ENCODE data around the gene KCNQ1. TPM values are rescaled to one million over a fixed set of nuclear protein-coding genes. Genes with fewer than 3 reads are reported as not detected.

Gene KCNQ1
- total and polyA plus RNA-seq, 2 of the 13 experiments (the other 11 are each of a cell fraction or from before 2014, with no cell fraction given) = 0.02 to 0.08 TPM

GRCh38 chr11:2465202-2466068 lies 20.6 kb downstream of the KCNQ1 start:
- no peak overlapping the region for H3K27ac ChIP-seq (ENCODE audit: extremely low read length, insufficient read depth, low read length)

More at GRCh38 chr11:2465202-2466068, 20.6 kb downstream of the KCNQ1 start:
- ChIA-PET CTCF (ENCODE audit: low intra/inter-chr PET ratio, low total read pairs) (no interaction called here), POLR2A (no interaction called here)
- H4K20me1 ChIP-seq (ENCODE audit: insufficient read depth, low read length) = no peaks in the 10 kb centered on the region
- WGBS (ENCODE audit: low lambda C conversion rate) = 5% methylated on average over 6 of the region's 20 CpGs
- no peaks in the 10 kb centered on the region for H3K79me2 ChIP-seq (ENCODE audit: insufficient read depth, low read length)
- H3K36me3 ChIP-seq (replicated peaks in 1 of 2; ENCODE audit: control insufficient read depth in 1 of 2, insufficient read depth in 2 of 2, low read length in 2 of 2) = no peaks in the 10 kb centered on the region
- H3K4me2 ChIP-seq (ENCODE audit: low read depth, low read length) = no peak overlapping the region
- FAIRE-seq (no peak), ATAC-seq (no peak), DNase-seq (ENCODE audit: low spot score) (no peak)
- H3K4me3 ChIP-seq (replicated peaks in 1 of 3; ENCODE audit: insufficient read depth in 1 of 3, low read depth in 2 of 3, low read length in 3 of 3) = no peak overlapping the region
- BruUV-seq (replicated peaks) = no TSS peak
- in situ Hi-C loops (cut with HindIII; ENCODE audit: extremely low pct_ligation_motif_present, low pct_unique_long_range_greater_than_20kb) = no loop called here
- intact Hi-C loops (cut with micrococcal nuclease; ENCODE audit: unreplicated experiment) = no loop called here
- 0 out of 2 replicates have a peak, but pooled peaks have one; percentile 29 for TF ChIP-seq ZNF768 (CRISPR knock-in tag; IDR thresholded peaks at IDR 0.05)
- no peak for TF ChIP-seq CEBPG (CRISPR knock-in tag; IDR thresholded peaks at IDR 0.05)
- TF ChIP-seq ZNF687 (CRISPR knock-in tag; IDR thresholded peaks at IDR 0.05) = peak; percentile 23; the same call in 1 of the 2 replicates
- H3K9me3 ChIP-seq (ENCODE audit: low read length) = no peaks in the 10 kb centered on the region
- H2AFZ ChIP-seq (ENCODE audit: low read length) = no peak overlapping the region
- no peak overlapping the region for H3K9ac ChIP-seq (ENCODE audit: insufficient read depth, low read depth, low read length)
- H3K27me3 ChIP-seq (ENCODE audit: control insufficient read depth in 1 of 2, insufficient read depth in 2 of 2, low read length in 2 of 2) = peaks cover 15 to 87% of the 10 kb centered on the region in 2 experiments
- H3K4me1 ChIP-seq (ENCODE audit: insufficient read depth, low read length) = peaks cover 20% of the 10 kb centered on the region

Data from HepG2 (cell line).